ENCODE results near the gene PDE8B. TPM values are rescaled to one million over a fixed set of nuclear protein-coding genes. Genes with fewer than 3 reads are reported as not detected.

Gene PDE8B
- total RNA-seq, 1 experiment from 2014 or later: 0.54 TPM

DNA sequence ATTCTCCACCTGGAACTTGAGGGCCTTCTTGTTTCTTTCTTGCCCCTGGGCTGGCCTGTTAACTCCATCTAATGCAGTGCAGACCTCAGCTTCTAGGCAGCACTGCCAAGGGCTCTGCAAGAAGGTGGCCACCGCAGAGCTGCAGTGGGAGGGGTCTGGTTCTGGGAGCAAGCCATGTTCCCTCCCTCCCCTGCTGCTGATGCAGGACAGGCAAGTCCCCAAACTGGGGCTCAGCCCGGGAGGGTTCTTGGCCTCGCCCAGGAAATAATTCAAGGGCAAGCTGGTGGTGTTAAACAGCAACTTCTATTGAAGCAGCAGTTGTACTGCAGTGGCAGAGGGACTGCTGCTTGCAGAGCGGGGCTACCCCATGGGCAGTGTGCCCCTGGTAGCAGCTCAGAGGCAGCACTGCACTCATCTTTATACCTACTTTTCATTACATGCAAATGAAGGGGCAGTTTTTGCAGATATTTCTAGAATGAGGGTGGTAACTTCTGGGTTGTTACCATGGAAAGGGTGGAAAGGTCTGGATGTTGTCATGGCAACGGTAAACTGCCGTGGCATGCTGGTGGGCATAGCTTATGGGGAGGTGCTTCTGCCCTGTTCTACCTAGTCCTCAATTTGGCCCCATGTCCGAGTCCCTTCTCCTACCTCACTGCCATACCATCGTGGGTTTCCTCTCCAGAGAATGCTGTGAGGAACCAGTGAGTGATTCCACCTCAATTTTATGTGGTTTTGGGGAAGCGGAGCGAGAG lies 199.6 kb downstream of the PDE8B start:
- BruUV-seq (replicated peaks): no TSS peak
- intact Hi-C loops (cut with micrococcal nuclease; ENCODE audit: unreplicated experiment): no loop called here
- H3K4me1 Mint-ChIP-seq (ENCODE audit: low read depth, unreplicated experiment): no peaks in the 10 kb centered on the region
- H3K27ac Mint-ChIP-seq (ENCODE audit: unreplicated experiment): no peak overlapping the region
- TF ChIP-seq, protein P1, sequence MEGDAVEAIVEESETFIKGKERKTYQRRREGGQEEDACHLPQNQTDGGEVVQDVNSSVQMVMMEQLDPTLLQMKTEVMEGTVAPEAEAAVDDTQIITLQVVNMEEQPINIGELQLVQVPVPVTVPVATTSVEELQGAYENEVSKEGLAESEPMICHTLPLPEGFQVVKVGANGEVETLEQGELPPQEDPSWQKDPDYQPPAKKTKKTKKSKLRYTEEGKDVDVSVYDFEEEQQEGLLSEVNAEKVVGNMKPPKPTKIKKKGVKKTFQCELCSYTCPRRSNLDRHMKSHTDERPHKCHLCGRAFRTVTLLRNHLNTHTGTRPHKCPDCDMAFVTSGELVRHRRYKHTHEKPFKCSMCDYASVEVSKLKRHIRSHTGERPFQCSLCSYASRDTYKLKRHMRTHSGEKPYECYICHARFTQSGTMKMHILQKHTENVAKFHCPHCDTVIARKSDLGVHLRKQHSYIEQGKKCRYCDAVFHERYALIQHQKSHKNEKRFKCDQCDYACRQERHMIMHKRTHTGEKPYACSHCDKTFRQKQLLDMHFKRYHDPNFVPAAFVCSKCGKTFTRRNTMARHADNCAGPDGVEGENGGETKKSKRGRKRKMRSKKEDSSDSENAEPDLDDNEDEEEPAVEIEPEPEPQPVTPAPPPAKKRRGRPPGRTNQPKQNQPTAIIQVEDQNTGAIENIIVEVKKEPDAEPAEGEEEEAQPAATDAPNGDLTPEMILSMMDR (IDR thresholded peaks at IDR 0.05; ENCODE audit: unreplicated experiment): no peak
- DNase-seq: no peak
- H3K36me3 Mint-ChIP-seq (ENCODE audit: insufficient read depth, unreplicated experiment): no peaks in the 10 kb centered on the region
- no peaks in the 10 kb centered on the region for H3K9me3 Mint-ChIP-seq (ENCODE audit: low read depth, unreplicated experiment)
- H3K4me3 Mint-ChIP-seq (ENCODE audit: low read depth, unreplicated experiment): no peak overlapping the region
- CTCF ChIA-PET: no interaction called here
- peaks cover 20% of the 10 kb centered on the region for H3K27me3 Mint-ChIP-seq (ENCODE audit: unreplicated experiment)

DNA sequence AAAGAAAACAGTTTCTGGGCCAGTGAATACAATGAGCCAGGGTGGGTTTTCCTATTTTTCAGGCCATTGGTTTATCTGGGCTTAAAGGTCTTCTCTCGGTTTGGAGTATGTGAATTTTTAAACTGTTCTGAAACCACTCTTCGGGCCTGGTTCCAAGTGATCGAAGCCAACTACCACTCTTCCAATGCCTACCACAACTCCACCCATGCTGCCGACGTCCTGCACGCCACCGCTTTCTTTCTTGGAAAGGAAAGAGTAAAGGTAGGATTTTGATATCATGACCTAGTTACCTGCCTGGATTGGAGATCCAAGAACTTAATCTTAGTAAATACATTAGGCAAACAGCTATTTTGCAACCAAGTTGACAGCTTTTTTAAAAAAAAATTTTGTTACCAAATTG lies 202.6 kb downstream of the PDE8B start:
- Mint-ChIP-seq H3K36me3 (ENCODE audit: insufficient read depth, unreplicated experiment) (no peaks in the 10 kb centered on the region), H3K9me3 (ENCODE audit: low read depth, unreplicated experiment) (no peaks in the 10 kb centered on the region), H3K4me3 (ENCODE audit: low read depth, unreplicated experiment) (no peak overlapping the region), H3K4me1 (ENCODE audit: low read depth, unreplicated experiment) (no peaks in the 10 kb centered on the region), H3K27ac (ENCODE audit: unreplicated experiment) (no peak overlapping the region), H3K27me3 (ENCODE audit: unreplicated experiment) (peaks cover 7% of the 10 kb centered on the region)
- DNase-seq: no peak
- TF ChIP-seq, protein P1 (IDR thresholded peaks at IDR 0.05; ENCODE audit: unreplicated experiment): no peak
- intact Hi-C loops (cut with micrococcal nuclease; ENCODE audit: unreplicated experiment): no loop called here
- CTCF ChIA-PET: no interaction called here
- no TSS peak for BruUV-seq (replicated peaks)

DNA sequence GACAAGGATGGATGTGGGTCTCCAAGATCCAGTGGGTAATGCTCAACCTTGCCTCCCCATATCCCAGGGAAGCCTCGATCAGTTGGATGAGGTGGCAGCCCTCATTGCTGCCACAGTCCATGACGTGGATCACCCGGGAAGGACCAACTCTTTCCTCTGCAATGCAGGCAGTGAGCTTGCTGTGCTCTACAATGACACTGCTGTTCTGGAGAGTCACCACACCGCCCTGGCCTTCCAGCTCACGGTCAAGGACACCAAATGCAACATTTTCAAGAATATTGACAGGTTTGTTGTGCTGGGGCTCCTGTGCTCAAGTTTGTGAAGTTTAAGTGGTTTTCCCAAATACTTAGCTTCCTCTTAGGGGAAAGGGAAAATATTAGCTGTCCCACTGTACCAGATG lies 207.7 kb downstream of the PDE8B start:
- CTCF ChIA-PET: no interaction called here
- H3K9me3 Mint-ChIP-seq (ENCODE audit: low read depth, unreplicated experiment): no peaks in the 10 kb centered on the region
- no TSS peak for BruUV-seq (replicated peaks)
- H3K4me1 Mint-ChIP-seq (ENCODE audit: low read depth, unreplicated experiment): no peaks in the 10 kb centered on the region
- no peaks in the 10 kb centered on the region for H3K36me3 Mint-ChIP-seq (ENCODE audit: insufficient read depth, unreplicated experiment)
- H3K27me3 Mint-ChIP-seq (ENCODE audit: unreplicated experiment): no peaks in the 10 kb centered on the region
- H3K4me3 Mint-ChIP-seq (ENCODE audit: low read depth, unreplicated experiment): no peak overlapping the region
- TF ChIP-seq, protein P1 (IDR thresholded peaks at IDR 0.05; ENCODE audit: unreplicated experiment): no peak
- DNase-seq: no peak
- H3K27ac Mint-ChIP-seq (ENCODE audit: unreplicated experiment): no peak overlapping the region
- intact Hi-C loops (cut with micrococcal nuclease; ENCODE audit: unreplicated experiment): no loop called here

DNA sequence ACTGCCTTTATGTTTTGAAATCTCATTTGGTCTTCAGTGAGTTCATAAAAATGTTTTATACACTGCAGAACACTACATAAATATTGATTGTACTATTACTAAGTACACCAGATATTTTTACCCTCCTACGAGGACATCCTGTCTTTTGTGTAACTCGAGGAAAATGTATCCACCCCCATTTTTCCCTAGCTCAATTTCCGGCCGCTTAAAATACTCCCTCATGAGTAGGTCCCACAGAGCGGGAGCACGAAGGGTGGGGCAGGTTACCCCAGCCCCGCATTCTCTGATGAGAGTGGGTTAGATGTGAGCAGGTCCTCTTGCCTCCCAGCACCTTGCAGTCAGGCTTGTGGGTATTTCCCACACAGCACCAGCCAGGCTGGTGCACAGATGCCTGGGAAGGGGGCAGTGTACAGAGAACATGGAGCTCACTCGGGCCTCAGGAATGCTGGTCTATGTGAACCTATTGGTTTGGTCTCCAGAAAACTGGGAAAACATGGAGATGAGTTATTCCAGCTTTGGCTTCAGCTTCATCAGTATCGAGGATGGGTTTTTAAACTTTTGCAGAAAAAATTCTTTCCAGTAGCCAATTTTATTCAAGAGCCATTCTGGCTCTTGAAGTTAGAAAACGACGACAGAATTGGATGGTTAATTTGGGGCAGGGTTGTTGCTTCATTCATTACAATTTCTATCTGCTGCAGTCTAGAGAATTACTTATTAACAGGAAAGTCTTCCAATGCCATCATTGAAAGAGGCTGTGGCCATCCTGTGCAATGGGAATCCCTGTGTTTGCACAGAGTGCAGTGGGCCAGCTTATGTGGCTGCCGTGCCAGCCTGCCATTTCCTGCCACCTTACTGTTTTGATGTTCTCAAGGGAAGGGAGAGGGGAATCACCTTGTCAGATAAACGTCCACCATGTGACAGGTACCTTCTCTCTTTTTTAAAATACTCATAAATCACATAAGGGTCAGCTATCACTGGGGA lies 208.4 kb downstream of the PDE8B start:
- TF ChIP-seq, protein P1 (IDR thresholded peaks at IDR 0.05; ENCODE audit: unreplicated experiment): no peak
- Mint-ChIP-seq H3K9me3 (ENCODE audit: low read depth, unreplicated experiment) (no peaks in the 10 kb centered on the region), H3K4me1 (ENCODE audit: low read depth, unreplicated experiment) (no peaks in the 10 kb centered on the region), H3K27me3 (ENCODE audit: unreplicated experiment) (no peaks in the 10 kb centered on the region), H3K4me3 (ENCODE audit: low read depth, unreplicated experiment) (no peak overlapping the region), H3K36me3 (ENCODE audit: insufficient read depth, unreplicated experiment) (no peaks in the 10 kb centered on the region), H3K27ac (ENCODE audit: unreplicated experiment) (no peak overlapping the region)
- intact Hi-C loops (cut with micrococcal nuclease; ENCODE audit: unreplicated experiment): no loop called here
- CTCF ChIA-PET: no interaction called here
- BruUV-seq (replicated peaks): no TSS peak
- DNase-seq: no peak
